HepG2 (cell line): Measurements from ENCODE around the gene ZXDC. TPM values are rescaled to one million over a fixed set of nuclear protein-coding genes. Genes with fewer than 3 reads are reported as not detected.
A peak's percentile ranks its signal among the peaks of the same experiment; 100 is the strongest.

ENCODE experiments used
- AKAP8 ChIP-seq: sonication (generic); formaldehyde crosslinking; IDR thresholded peaks from 2 replicates; pipeline ENCODE4 v1.5.1; 2020; ENCODE audit warnings: mild to moderate bottlenecking, missing genetic modification reagents
- CBFB ChIP-seq: sonication (generic); formaldehyde crosslinking; IDR thresholded peaks from 2 replicates; pipeline ENCODE4 v1.4.0; 2020; ENCODE audit warnings: missing genetic modification reagents
- CHD2 ChIP-seq: IDR thresholded peaks from 2 replicates; pipeline ENCODE4 v1.6.1; 2011; ENCODE audit warnings: low read depth, low read length, improper control_type of control experiment
- MBNL3 ChIP-seq: fragments of 250-450 bp; sonication (Bioruptor Pico); conservative IDR thresholded peaks from 2 replicates; pipeline ENCODE4 v1.8.0; 2022; ENCODE audit warnings: mild to moderate bottlenecking, inconsistent platforms
- RARG ChIP-seq: sonication (generic); formaldehyde crosslinking; IDR thresholded peaks from 2 replicates; pipeline ENCODE4 v1.4.0; 2020; ENCODE audit warnings: low read depth, mild to moderate bottlenecking, missing genetic modification reagents
- ZBTB39 ChIP-seq: sonication (generic); formaldehyde crosslinking; IDR thresholded peaks from 2 replicates; pipeline ENCODE4 v1.5.0; 2020; ENCODE audit warnings: missing genetic modification reagents
- ZNF790 ChIP-seq: sonication (generic); formaldehyde crosslinking; IDR thresholded peaks from 2 replicates; pipeline ENCODE4 v1.8.0; 2022; ENCODE audit warnings: missing genetic modification reagents, mild to moderate bottlenecking, borderline replicate concordance
- polyA plus RNA-seq, 8 experiments: library from polyadenylated mRNA; depleted of rRNA in 3 of 8; stranded (reverse) in 7 of 8; unstranded in 1 of 8; fragments of >200 nt; fragmentation: Illumina TruSeq in 4 of 8; extraction: Trizol in 4 of 8; gene quantifications; 2 replicates each; pipeline versions ENCODE4 v1.2.1 to v1.2.3, GENCODE V29; 2011 to 2016; ENCODE audit warnings: low read depth in 4 of 8, missing spikeins in 1 of 8, mixed read lengths in 1 of 8; ENCODE audit not compliant: insufficient read depth in 1 of 8
- total RNA-seq, 5 experiments: library from RNA; depleted of rRNA; stranded (reverse); fragments of >200 nt; fragmentation: Illumina TruSeq; extraction: Trizol; gene quantifications; 2 replicates each; pipeline ENCODE4 v1.2.3, GENCODE V29; 2016; ENCODE audit warnings: low read depth in 1 of 5
- TF ChIP-seq, protein P1 (sequence below): sonication (generic); formaldehyde crosslinking; IDR thresholded peaks from 2 replicates; pipeline ENCODE4 v1.5.0; 2020; ENCODE audit warnings: missing genetic modification reagents
- TF ChIP-seq, protein P2 (sequence below): sonication (generic); formaldehyde crosslinking; IDR thresholded peaks from 2 replicates; pipeline ENCODE4 v1.4.0; 2020; ENCODE audit warnings: missing genetic modification reagents
- TF ChIP-seq, protein P3 (sequence below), 2 experiments: fragments of 450-650 bp in 1 of 2; sonication (generic) in 1 of 2; formaldehyde crosslinking in 1 of 2; IDR thresholded peaks; 2 replicates each; pipeline versions ENCODE4 v1.6.1 to v1.8.0; 2016 to 2022; ENCODE audit warnings: antibody characterized with exemption in 1 of 2, mild to moderate bottlenecking in 1 of 2, missing genetic modification reagents in 1 of 2
- TF ChIP-seq, protein P4 (sequence below): sonication (generic); IDR thresholded peaks from 2 replicates; pipeline ENCODE4 v1.6.1; 2016; ENCODE audit warnings: low read depth, borderline replicate concordance

Gene ZXDC
- total and polyA plus RNA-seq, 2 of the 13 experiments (the other 11 are each of a cell fraction or from before 2014, with no cell fraction given) = 17.6 to 21.2 TPM

GRCh38 chr3:126523745-126524428, 48.2 kb upstream of the ZXDC start, which contains the start of gene CHST13 (continued):
- TF ChIP-seq, protein P1, sequence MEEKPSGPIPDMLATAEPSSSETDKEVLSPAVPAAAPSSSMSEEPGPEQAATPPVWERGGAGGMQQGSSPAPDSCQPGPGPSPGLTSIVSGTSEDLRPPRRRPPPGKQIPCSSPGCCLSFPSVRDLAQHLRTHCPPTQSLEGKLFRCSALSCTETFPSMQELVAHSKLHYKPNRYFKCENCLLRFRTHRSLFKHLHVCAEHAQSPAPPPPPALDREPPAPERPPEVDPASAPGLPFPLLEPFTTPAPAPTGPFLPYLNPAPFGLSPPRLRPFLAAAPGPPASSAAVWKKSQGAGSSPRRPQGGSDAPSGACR (CRISPR knock-in tag) = peak; percentile 96
- TF ChIP-seq, protein P2, sequence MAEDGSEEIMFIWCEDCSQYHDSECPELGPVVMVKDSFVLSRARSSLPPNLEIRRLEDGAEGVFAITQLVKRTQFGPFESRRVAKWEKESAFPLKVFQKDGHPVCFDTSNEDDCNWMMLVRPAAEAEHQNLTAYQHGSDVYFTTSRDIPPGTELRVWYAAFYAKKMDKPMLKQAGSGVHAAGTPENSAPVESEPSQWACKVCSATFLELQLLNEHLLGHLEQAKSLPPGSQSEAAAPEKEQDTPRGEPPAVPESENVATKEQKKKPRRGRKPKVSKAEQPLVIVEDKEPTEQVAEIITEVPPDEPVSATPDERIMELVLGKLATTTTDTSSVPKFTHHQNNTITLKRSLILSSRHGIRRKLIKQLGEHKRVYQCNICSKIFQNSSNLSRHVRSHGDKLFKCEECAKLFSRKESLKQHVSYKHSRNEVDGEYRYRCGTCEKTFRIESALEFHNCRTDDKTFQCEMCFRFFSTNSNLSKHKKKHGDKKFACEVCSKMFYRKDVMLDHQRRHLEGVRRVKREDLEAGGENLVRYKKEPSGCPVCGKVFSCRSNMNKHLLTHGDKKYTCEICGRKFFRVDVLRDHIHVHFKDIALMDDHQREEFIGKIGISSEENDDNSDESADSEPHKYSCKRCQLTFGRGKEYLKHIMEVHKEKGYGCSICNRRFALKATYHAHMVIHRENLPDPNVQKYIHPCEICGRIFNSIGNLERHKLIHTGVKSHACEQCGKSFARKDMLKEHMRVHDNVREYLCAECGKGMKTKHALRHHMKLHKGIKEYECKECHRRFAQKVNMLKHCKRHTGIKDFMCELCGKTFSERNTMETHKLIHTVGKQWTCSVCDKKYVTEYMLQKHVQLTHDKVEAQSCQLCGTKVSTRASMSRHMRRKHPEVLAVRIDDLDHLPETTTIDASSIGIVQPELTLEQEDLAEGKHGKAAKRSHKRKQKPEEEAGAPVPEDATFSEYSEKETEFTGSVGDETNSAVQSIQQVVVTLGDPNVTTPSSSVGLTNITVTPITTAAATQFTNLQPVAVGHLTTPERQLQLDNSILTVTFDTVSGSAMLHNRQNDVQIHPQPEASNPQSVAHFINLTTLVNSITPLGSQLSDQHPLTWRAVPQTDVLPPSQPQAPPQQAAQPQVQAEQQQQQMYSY (CRISPR knock-in tag) = peak; percentile 51; the same call in 1 of the 2 replicates
- TF ChIP-seq RARG (CRISPR knock-in tag) (no peak), CHD2 (no peak), MBNL3 (no peak), CBFB (CRISPR knock-in tag) (no peak; the same call in 1 of the 2 replicates), AKAP8 (CRISPR knock-in tag) (peak; percentile 45), ZBTB39 (CRISPR knock-in tag) (no peak), ZNF790 (CRISPR knock-in tag) (peak; percentile 41; the same call in 1 of the 2 replicates)
- TF ChIP-seq, protein P3, sequence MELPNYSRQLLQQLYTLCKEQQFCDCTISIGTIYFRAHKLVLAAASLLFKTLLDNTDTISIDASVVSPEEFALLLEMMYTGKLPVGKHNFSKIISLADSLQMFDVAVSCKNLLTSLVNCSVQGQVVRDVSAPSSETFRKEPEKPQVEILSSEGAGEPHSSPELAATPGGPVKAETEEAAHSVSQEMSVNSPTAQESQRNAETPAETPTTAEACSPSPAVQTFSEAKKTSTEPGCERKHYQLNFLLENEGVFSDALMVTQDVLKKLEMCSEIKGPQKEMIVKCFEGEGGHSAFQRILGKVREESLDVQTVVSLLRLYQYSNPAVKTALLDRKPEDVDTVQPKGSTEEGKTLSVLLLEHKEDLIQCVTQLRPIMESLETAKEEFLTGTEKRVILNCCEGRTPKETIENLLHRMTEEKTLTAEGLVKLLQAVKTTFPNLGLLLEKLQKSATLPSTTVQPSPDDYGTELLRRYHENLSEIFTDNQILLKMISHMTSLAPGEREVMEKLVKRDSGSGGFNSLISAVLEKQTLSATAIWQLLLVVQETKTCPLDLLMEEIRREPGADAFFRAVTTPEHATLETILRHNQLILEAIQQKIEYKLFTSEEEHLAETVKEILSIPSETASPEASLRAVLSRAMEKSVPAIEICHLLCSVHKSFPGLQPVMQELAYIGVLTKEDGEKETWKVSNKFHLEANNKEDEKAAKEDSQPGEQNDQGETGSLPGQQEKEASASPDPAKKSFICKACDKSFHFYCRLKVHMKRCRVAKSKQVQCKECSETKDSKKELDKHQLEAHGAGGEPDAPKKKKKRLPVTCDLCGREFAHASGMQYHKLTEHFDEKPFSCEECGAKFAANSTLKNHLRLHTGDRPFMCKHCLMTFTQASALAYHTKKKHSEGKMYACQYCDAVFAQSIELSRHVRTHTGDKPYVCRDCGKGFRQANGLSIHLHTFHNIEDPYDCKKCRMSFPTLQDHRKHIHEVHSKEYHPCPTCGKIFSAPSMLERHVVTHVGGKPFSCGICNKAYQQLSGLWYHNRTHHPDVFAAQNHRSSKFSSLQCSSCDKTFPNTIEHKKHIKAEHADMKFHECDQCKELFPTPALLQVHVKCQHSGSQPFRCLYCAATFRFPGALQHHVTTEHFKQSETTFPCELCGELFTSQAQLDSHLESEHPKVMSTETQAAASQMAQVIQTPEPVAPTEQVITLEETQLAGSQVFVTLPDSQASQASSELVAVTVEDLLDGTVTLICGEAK (IDR thresholded peaks at IDR 0.05) = no peak
- TF ChIP-seq, protein P3 (CRISPR knock-in tag; IDR thresholded peaks at IDR 0.05) = peak; percentile 63; the same call in 1 of the 2 replicates
- TF ChIP-seq, protein P4, sequence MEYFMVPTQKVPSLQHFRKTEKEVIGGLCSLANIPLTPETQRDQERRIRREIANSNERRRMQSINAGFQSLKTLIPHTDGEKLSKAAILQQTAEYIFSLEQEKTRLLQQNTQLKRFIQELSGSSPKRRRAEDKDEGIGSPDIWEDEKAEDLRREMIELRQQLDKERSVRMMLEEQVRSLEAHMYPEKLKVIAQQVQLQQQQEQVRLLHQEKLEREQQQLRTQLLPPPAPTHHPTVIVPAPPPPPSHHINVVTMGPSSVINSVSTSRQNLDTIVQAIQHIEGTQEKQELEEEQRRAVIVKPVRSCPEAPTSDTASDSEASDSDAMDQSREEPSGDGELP = no peak; the same call in 1 of the 2 replicates
